HG02884 (cell line): ENCODE data around the gene TMEM121.

Experiments
- ATAC-seq: cut with Tn5 transposase; IDR thresholded peaks from one replicate; pipeline ENCODE4 v1.9.1; 2021; ENCODE audit warnings: mild to moderate bottlenecking, moderate library complexity; ENCODE audit not compliant: unreplicated experiment

TMEM121 gene

DNA sequence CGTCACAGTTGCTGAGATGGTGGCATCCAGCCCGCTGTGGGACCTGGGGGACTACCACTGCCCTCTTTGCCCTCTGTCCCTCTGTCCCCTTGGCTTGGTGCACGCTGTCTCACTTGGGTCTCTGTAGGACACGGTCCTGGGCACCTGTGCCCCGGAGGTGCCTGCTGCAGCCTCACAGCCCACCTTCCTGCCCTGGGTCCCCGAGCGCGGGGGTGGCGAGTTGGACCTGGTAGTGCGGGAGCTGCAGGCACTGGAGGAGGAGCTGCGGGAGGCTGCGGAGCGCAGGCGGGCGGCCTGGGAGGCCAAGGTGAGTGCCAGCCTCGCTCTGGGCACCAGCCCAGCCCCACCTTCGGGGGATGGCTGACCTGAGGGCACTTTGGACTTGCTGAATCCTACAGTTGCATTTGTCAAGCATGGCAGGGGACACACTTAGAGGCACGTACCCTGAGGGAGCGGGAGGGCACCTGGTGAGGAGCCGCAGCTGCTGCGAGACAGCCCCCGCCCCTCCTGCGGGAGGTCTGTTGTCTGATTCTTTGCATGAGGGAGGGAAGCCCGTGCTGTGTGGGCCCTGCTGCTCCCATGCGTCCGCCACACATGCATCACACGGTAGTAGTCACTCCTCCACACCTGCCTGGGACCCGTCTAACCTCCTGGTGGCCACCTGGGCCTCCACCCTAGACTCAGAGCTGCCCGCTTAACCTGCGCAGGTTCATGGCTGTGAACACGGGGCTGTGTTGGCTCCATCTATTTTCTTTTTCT is 28.5 kb upstream of the TMEM121 start:
- no peak for ATAC-seq

DNA sequence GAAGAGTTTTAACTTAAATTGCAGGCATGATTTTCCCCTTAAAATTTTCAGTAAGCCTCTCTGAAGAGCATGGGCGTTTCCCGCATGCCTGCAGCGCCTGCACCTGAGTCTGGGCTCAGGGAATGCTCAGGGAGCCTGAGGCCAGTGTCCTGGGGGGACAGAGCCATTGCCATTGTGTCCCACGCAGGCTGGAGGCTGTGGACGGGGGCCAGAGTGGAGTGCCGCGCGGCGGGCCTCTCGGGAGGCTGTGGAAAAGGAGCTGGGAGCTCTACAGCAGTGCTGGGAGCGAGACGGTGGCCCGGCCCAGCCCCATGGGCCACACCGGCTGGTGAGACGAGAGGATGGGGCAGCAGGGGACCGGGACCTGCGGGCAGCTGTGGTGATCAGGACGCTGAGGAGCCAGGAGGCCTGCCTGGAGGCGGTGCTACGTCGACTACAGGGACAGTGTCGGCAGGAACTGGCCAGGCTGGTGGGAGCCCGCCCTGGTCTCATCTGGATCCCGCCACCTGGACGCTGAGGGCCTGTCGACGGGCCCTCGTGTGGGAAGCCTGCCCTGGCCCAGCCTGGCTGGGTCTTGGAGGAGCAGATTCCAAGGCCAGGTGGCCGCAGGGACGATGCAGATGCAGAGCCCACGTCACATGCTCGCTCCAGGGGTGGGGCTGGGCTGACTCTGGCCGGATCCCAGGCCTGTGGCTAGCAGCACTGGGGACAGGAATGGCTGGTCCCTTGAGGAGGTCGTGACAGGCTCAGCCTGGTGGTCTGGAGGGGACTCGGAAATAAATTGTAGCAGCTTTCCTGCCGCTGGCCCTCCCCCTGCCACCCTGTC is 27.7 kb upstream of the TMEM121 start:
- ATAC-seq = no peak

DNA sequence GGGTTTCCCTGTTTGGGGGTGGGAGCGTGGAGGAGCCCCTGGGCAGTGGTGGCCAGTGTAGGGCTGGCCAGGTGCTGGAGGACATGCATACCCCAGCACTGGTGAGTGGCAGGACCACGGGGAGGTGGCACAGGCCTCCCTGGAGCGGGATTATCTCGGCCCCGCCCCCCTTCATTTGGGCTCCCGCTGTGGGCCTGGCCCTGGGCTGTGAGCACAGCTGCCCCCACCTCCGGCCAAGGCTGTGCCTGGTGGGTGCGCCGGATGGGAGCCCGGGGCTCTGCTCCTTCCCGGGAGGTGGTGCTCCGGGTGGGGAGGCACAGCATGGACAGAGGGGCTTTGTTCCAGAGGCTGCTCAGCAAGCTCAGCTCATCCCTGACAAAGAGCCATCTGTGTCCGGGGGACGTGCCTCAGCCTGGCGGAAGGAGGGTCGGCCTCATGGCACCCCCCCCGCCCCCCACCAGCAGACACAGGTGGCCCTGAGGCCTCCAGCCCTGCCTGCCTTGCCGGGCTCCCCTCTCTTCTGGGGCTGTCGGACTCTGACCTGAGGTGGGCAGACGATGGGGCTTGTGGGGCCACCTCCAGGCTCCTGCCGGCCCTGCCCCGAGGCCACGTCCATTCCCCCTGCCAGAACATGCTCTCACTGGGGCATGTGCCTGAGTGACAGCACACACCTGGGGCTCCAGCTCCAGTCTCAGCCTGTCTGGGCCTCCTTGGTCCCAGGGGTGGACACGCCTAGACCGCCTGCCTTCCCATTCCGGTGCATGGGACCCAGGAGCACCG is 26.9 kb upstream of the TMEM121 start:
- ATAC-seq = no peak

DNA sequence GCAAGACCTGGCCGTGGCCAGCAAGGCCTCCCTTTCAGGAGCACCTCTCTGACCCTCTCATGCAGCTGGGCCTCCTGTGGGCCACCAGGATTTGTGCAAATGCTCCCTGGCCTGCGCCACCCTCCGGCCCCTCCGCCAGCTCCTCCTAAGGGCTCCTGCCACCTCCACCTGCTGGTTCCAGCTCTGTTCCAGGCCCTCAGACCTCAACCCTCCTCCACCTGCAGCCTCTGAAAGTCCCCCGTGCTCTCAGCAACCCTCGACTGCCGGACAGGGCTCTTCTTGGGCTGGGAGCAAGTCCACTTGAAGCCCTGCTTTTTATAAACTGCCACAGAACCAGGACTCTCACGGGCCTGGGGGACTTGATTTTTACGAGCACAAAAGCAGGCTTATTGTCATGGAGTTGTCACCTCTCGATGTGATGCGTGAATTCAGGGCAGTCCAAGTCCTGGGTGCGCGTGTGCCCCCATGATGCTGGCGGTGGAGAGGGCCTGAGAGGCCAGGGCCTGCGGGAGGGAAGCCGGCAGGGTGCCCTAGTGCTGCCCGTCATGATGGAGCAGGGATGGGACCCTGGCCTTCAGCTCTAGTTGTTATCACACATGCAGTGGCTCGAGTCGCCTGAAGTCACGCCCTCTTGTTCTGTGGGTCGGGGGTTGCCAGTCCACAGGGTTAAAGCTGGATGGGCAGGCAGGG is 26.2 kb upstream of the TMEM121 start:
- ATAC-seq = no peak

DNA sequence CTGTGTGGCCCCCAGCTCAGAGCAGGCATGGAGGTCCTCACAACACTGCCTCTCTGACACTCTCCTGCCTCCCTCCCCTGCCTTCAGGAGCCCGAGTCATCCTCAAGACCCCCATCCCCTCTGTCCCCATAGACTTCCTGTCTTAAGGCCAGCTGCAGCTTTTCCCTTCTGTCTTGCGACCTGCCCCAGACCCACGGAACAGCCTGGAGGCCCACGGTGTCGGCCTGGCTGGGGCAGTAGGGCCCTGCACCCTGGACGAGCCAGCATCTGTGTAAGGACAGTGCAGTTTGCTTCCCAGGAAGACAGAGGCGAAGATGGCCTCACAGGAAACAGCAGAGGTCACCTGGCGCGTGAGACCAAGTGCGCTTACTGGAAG is 25.7 kb upstream of the TMEM121 start:
- no peak for ATAC-seq

DNA sequence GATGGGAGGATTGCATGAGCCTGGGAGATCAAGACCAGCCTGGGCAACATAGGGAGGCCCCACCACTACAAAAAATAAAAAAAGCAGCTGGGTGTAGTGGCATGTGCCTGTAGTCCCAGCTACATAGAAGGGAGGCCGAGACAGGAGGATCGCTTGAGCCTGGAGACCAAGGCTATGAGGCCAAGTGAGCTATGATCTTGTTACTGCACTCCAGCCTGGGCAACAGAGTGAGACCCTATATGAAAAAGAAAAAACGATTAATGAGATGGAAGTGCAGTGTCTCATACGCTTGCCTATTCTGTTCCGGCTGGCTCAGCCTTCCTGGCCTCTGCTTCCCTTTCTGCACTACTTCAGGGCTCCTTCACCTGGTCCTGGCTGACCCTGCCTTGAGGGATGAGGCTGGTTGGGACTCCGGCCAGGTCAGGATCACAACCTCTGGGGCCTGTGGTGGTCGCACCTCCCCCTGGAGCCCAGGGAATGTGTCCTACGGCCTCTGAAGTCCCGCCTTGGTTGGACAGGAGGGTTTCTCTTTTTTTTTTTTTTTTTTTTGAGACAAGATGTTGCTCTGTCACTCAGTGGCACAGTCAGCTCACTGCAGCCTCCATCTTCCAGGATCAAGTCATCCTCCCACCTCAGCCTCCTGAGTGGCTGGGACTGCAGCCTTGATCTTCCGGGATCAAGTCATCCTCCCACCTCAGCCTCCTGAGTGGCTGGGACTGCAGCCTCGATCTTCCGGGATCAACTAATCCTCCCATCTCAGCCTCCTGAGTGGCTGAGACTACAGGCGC is 24.7 kb upstream of the TMEM121 start:
- ATAC-seq = no peak

DNA sequence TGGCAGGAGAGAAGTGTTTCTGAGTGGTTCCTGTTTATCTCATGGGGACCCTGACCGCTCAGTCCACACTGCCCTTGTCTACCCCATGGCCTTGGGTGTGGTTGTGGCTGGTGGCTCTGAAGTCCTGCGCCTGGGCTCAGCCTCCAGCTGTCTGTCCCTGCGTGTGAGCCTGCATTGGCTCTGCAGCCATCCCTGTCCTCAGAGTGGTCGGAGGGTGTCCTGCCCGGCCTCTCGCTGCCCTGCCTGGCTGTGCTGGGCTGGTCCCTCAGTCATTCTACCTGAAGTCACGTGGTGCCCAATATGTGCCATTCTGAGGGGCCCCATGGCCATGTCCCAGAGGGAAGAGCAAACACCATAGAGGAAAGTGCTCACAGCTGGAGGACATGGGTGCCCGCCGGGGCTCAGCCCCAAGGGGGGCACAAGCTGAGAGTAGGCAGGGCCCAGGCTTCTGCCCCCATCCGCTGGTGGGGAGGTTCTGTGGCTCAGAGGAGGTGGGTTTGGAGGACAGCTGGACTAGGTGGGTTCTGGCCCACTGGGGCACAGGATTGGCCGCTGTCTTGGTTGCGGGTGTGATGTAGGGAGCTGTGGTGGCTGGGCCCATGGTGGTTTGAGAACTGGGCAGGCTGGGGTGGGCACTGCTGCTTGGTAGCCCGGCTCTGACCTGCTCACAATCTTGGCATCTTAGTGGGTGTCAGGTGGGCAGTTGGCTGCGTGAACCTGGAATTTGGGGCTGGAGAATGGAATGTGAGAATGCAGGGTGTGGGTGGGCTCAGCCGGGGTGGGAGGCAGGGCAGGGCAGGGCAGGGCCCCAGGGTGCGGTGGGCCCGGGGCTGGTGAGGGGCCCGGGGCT is 23.7 kb upstream of the TMEM121 start:
- no peak for ATAC-seq

DNA sequence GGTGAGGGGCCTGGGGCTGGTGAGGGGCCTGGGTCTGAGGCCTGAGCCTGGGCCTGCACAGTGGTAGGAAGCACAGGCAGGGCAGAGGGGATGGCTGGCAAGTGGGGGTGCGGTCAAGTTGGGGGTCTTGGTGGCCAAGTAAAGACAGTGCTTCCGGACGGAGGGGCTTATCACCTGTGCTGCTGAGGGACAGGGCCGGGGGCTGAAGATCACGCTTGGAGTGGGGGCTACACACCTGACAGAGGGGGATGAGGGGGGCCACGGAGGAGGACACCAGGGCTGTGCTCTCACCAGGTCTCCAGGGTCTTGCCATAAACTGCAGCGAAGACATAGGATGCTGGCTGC is 23.1 kb upstream of the TMEM121 start:
- ATAC-seq = no peak

DNA sequence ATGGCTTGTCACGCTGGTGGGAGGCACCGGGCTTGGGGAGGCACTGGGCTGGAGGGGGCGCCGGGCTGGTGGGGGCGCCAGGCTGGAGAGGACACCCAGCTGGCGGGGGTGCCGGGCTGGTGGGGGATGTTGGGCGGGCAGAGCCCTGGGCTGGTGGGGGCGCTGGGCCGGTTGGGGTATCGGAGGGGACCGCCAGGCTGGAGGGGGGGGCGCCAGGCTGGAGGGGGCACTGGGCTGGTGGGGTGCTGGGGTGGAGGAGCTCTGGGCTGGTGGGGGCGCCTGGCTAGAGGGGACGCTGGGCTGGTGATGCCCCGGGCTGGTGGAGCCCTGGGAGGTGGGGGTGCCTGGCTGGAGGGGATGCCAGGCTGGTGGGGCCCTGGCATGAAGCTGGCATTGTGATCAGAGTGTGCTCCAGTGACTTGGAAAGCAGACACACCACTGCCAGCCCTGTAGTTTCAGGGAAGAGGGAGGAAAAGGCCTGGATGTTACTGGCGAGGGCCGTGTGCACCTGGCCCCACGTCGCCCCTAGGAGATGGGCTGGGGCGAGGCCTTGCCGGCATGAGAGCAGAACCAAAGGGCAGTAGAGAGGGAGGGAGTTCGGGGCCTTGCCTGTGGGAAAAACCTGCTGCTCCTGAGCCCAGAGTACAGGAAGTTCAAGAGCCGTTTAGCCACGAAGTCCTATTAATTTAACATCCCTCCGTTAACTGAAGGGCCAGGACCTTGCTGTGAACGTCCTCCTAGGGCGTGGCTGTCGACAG is 22.3 kb upstream of the TMEM121 start:
- ATAC-seq = no peak

DNA sequence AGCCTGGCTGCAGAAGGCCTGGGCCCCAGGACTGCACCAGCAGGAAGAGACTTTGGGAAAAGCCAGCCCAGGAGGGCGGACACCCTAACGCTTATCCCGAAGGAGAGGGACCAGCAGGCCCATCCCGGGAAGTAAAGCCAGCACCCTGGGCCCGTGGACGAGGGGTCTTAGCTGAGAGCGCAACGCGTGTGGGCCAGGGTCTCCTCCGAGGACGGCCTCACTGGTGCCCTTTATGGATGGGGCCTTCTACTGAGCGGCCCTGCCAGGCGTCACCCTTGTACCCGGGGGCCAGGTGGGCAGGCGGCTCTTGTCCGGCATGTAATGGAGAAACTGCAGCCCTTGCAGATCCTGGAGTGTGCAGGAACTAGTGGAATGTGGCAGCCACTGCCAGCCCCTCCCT is 21.3 kb upstream of the TMEM121 start:
- ATAC-seq = no peak

DNA sequence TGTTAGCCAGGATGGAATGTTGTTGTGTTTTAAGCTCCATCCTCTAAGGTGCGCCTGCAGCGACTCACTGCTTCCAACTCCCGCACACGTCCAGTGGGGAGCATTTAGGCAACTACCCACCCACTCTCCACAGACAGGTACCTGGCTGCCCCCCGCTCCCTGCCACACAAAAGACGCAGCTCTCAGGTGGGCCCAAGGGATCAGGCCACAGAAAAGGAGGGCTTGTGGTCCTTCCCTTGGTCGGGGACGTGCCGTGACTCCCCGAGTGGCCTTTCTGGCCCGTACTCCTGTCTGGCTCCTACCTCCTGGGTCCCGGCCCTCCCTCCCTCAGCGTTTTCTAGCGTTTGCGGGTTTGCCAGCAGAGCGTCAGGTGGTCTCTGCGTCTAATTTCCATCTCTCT is 19.1 kb upstream of the TMEM121 start:
- no peak for ATAC-seq

DNA sequence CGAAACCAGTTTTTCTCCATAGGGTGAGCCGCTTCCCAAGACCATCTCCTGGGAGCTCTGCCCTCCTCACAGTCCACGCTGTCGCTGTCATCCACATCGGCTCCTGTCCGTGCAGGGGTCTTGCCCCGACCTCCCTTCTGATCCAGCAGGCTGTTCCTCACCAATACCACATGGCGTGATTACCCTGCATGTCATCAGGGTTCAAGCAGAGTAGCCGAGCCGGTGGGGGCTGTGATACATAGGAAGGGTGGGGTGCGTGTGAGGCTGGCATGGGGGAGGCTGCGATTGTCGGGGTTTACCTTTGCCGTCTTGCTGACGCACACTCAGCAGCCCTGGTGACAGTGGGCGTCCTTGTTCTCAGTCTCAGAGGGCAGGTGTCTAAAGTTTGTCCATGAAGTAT is 18.3 kb upstream of the TMEM121 start:
- no peak for ATAC-seq

DNA sequence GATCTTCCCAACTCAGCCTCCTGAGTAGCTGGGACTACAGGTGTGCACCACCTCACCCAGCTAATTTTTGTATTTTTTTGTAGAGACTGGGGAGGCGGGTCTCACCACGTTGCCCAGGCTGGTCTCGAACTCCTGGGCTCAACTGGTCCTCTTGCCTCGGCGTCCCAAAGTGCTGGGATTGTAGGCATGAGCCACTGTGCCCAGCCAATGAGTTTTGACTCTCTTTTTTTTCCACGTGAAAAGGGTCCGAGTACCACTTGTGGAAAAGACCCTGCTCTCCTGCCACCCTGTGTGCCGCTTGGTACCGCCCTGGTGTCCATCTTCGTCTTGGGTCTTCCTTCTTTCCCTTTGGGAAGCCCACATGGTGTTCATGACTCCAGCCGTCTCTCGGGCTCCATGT is 17.8 kb upstream of the TMEM121 start:
- ATAC-seq = no peak

DNA sequence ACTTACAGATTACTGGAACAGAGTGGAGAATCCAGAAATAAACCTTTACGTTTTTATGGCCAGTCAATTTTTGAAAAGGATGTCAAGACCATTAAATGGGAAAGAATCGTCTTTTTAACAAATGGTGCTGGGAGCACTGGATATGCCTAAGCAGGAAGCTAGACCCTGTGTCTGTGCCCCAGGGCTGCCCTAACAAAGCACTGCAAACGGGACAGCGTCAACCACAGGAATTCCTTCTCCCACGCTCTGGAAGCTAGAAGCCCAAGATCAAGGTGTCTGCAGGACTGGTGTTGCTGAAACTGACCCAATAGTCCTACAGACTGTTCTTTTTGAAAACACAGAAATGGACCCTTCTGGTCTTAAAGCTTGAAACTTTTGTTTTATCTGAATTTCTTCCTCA is 9.3 kb upstream of the TMEM121 start:
- ATAC-seq = no peak

DNA sequence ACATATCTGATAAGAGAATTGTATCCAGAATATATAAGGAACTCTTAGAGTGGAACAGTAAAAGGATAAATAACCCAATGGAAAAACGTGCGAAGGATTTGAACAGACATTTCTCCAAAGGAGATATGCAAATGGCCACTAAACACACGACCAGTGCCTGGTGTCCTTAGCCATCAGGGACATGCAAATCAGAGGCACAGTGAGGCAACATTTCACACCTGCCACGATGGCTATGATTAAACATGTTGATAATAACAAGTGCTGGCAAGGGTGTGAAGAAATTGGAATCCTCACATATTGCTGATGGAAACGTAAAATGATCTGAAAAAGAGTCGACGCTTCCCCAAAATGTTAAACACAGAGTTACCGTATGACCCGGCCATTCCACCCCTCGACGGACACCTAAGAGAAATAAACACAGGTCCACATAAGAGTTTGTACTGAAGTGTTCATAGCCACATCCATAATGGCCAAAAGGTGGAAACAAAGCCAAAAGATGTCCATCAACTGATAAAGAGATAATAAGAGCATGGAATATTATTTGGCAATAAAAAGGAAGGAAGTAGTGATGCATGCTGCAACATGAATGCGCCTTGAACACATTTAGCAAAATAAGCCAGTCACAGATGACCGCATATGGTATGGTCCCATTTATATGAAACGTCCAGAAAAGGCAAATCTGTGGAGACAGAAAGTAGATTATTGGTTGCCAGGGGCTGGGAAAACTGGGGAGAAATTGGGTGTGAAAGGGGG is 6.3 kb upstream of the TMEM121 start:
- ATAC-seq = no peak

DNA sequence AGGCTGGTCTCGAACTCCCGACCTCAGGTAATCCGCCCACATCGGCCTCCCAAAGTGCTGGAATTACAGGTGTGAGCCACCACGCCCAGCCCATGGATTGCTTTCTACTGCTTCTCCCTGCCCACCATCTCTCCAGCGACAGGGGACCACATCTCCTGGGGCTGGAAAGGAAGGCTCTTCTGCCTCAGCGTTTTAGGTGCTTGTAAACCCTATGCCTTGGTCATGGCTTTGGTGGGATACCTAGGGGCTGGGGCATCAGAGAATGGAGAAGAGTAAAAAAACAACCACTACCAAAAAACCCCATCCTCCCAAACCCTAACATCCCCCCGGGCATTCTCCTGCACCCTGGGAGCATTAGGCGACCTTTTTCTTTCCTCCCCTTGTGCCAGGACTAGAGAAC is 1.1 kb upstream of the TMEM121 start:
- no peak for ATAC-seq

DNA sequence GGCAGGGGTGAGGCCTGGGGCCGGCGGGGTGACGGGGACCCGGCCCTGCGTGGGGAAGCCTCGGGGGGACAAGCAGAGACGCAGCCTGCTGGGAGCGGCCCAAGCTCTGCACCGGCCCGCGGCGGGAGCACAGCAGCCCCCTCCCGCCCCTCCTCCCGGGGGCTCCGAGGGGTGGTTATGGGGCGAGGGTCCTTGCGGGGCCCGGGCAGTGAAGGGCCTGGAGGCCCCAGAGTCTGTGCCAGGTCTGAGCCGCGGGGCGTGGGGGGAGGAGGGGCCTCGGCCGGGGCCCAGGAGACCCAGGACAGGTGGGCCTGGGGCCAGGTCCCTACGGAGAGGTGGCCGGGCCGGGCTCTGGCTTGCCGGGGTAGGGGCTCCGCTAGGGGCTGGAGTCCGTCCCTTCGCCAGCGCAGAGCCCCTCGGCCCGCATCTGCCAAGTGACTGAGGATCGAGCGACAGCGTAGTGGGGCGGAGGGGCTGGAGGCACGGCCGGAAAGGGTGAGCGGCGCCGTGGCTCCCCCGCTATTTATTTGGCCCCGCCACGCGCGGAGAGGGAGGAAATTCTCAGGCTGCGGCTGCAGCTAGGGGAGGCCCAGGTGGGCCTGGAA is 495 bp downstream of the TMEM121 start:
- ATAC-seq = no peak

DNA sequence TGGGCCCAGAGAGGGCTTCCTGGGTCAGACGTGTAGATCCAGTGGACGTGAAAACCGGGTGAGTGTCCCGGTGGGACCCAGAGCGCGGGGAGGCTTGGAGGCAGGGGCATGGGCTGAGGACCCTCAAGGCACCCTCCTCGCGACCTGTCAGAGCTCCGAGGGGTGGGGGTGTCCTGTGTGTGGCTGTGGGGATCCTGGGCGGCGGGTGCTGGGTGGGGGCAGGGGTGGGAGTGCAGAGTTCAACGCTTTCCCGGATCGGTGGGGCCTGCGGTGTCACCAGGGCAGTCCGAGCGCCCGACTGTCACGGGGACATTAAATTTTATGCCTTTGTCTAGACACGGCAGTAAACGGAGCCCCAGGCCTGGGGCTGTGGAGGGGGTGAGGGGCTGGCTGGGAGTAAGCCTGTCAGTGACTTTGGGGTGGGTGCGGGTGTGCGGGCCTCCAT is 1.0 kb downstream of the TMEM121 start:
- no peak for ATAC-seq
